OCI-LY3 (cell line): ENCODE data around the gene MRPS18B.

Experiments
- H2AFZ ChIP-seq: fragments of 200-600, 300-600 bp; shearing (Covaris generic); 2 replicates; pipeline ENCODE4 v1.6.0; 2014; ENCODE audit warnings: antibody characterized with exemption, low read depth, low read length
- H3K27ac ChIP-seq: fragments of 200-600, 300-600 bp; sonication (generic); 2 replicates; pipeline ENCODE4 v1.5.1; 2014; ENCODE audit warnings: mild to moderate bottlenecking, low read length, moderate library complexity, mixed read lengths
- H3K27me3 ChIP-seq: fragments of 200-600, 300-600 bp; sonication (generic); 2 replicates; pipeline ENCODE4 v1.6.1; 2014; ENCODE audit warnings: low read depth, low read length, mixed read lengths
- H3K36me3 ChIP-seq: fragments of 200-600, 300-600 bp; sonication (generic); replicated peaks from 2 replicates; pipeline ENCODE3; 2014; ENCODE audit warnings: low read depth, low read length, mixed read lengths
- H3K4me1 ChIP-seq: fragments of 300-600, 200-600 bp; sonication (generic); 2 replicates; pipeline ENCODE4 v1.6.1; 2014; ENCODE audit warnings: low read length, mixed read lengths
- H3K4me2 ChIP-seq: fragments of 200-600, 300-600 bp; sonication (generic); 2 replicates; pipeline ENCODE4 v1.6.1; 2014; ENCODE audit warnings: low read length, mixed read lengths
- H3K4me3 ChIP-seq: fragments of 300-600, 200-600 bp; sonication (generic); 2 replicates; pipeline ENCODE4 v1.5.1; 2014; ENCODE audit warnings: antibody characterized with exemption, mild to moderate bottlenecking, low read length, moderate library complexity
- H3K79me2 ChIP-seq: fragments of 300-600, 200-600 bp; shearing (Covaris generic); 2 replicates; pipeline ENCODE4 v1.6.1; 2014; ENCODE audit warnings: mild to moderate bottlenecking, low read length, mixed read lengths
- H3K9ac ChIP-seq: fragments of 300-600, 200-600 bp; shearing (Covaris generic); 2 replicates; pipeline ENCODE4 v1.6.0; 2014; ENCODE audit warnings: mild to moderate bottlenecking, low read length, moderate library complexity
- H3K9me3 ChIP-seq: fragments of 200-600, 300-600 bp; shearing (Covaris generic); 2 replicates; pipeline ENCODE4 v1.6.1; 2014; ENCODE audit warnings: low read length, mixed read lengths; ENCODE audit not compliant: insufficient read depth
- H4K20me1 ChIP-seq: fragments of 200-600, 300-600 bp; sonication (generic); 2 replicates; pipeline ENCODE4 v1.6.1; 2016; ENCODE audit warnings: low read length, mixed read lengths; ENCODE audit not compliant: insufficient read depth
- CTCF ChIP-seq: fragments of 200-600, 300-600 bp; sonication (generic); IDR thresholded peaks from 2 replicates; pipeline ENCODE4 v1.5.1; 2014; ENCODE audit warnings: antibody characterized with exemption, low read length, low read depth
- EZH2phosphoT487 ChIP-seq: fragments of 200-600 bp; shearing (Covaris generic); IDR thresholded peaks from 2 replicates; pipeline ENCODE4 v1.6.1; 2018; ENCODE audit warnings: antibody characterized with exemption, mixed run types, low read depth

The MRPS18B gene

GRCh38 chr6:30615958-30616810, 1.5 kb upstream of the MRPS18B start:
- no peak for TF ChIP-seq CTCF
- TF ChIP-seq EZH2phosphoT487 = no peak
- Histone ChIP-seq H3K9me3 (no peaks in the 10 kb centered on the region), H3K36me3 (peaks cover 51% of the 10 kb centered on the region), H3K79me2 (peaks cover 76% of the 10 kb centered on the region), H4K20me1 (peaks cover 19% of the 10 kb centered on the region), H3K9ac (peak overlapping the region; percentile 100), H2AFZ (no peak overlapping the region), H3K4me3 (peak overlapping the region; percentile 92), H3K4me1 (peaks cover 27% of the 10 kb centered on the region), H3K4me2 (peak overlapping the region; percentile 99), H3K27me3 (no peaks in the 10 kb centered on the region), H3K27ac (peak overlapping the region; percentile 87)

GRCh38 chr6:30616811-30617564, 652 bp upstream of the MRPS18B start, which contains the start of gene PPP1R10:
TSS of gene PPP1R10 (minus strand) at chr6:30617243. CDS start at chr6:30609944, 7,299 bp downstream.
- Histone ChIP-seq H3K4me3 (peak within 1 kb of the TSS; percentile 95), H3K9me3 (no peaks in the 10 kb centered on the region), H3K27me3 (no peaks in the 10 kb centered on the region), H3K4me2 (peak within 1 kb of the TSS; percentile 99), H3K9ac (peak within 1 kb of the TSS; percentile 100), H3K4me1 (peaks cover 27% of the 10 kb centered on the region), H3K27ac (peak within 1 kb of the TSS; percentile 91), H4K20me1 (peaks cover 19% of the 10 kb centered on the region), H3K79me2 (peaks cover 68% of the 10 kb centered on the region), H2AFZ (0 out of 2 replicates have a peak within 1 kb of the TSS, but pooled peaks have one; percentile 60), H3K36me3 (peaks cover 48% of the 10 kb centered on the region)
- TF ChIP-seq CTCF (no peak), EZH2phosphoT487 (no peak)

- H3K79me2 ChIP-seq = peaks cover 59% of the 10 kb centered on the region
- peak overlapping the region; percentile 94 for H3K4me2 ChIP-seq
- peak overlapping the region; percentile 95 for H3K4me3 ChIP-seq
- no peak overlapping the region for H2AFZ ChIP-seq
- no peak for TF ChIP-seq EZH2phosphoT487
- TF ChIP-seq CTCF = no peak
- peak overlapping the region; percentile 91 for H3K27ac ChIP-seq
- no peaks in the 10 kb centered on the region for H3K27me3 ChIP-seq
- H3K9ac ChIP-seq = peak overlapping the region; percentile 98
- peaks cover 40% of the 10 kb centered on the region for H3K36me3 ChIP-seq
- peaks cover 21% of the 10 kb centered on the region for H3K4me1 ChIP-seq
- H4K20me1 ChIP-seq = peaks cover 14% of the 10 kb centered on the region
- no peaks in the 10 kb centered on the region for H3K9me3 ChIP-seq
Measured at GRCh38 chr6:30618270-30618797, 694 bp downstream of the MRPS18B start.

GRCh38 chr6:30619561-30619960, 1.9 kb downstream of the MRPS18B start:
- Histone ChIP-seq H3K79me2 (peaks cover 46% of the 10 kb centered on the region), H3K4me1 (peaks cover 9% of the 10 kb centered on the region), H2AFZ (no peak overlapping the region), H3K9ac (no peak overlapping the region), H4K20me1 (peaks cover 2% of the 10 kb centered on the region), H3K4me3 (no peak overlapping the region), H3K4me2 (no peak overlapping the region), H3K27ac (no peak overlapping the region), H3K9me3 (no peaks in the 10 kb centered on the region), H3K27me3 (no peaks in the 10 kb centered on the region), H3K36me3 (peaks cover 33% of the 10 kb centered on the region)
- TF ChIP-seq CTCF = no peak
- no peak for TF ChIP-seq EZH2phosphoT487
